Right lobe of liver (tissue), 4 donors: ENCODE data around the gene ARID3B.

Experiments used
- POLR2A ChIP-seq: fragments of 450-650 bp; IDR thresholded peaks from one replicate; pipeline ENCODE4 v1.6.1; 2017; ENCODE audit warnings: antibody characterized with exemption, mild to moderate bottlenecking
- TF ChIP-seq, protein P1 (sequence below), 4 donors: fragments of 200-600 bp in 3 of 4; fragments of 450-650 bp in 1 of 4; IDR thresholded peaks; one replicate each; pipeline versions ENCODE4 v1.5.1 to v1.8.0; 2016 to 2022; ENCODE audit warnings: antibody characterized with exemption in 4 of 4, mild to moderate bottlenecking in 2 of 4
- donor health status: DM: no; HTN: no; CAD: no.
- donor health status: DM: no; HTN: no; CAD: no.
- donor health status: DM: no; HTN: yes; CAD: no.

DNA sequence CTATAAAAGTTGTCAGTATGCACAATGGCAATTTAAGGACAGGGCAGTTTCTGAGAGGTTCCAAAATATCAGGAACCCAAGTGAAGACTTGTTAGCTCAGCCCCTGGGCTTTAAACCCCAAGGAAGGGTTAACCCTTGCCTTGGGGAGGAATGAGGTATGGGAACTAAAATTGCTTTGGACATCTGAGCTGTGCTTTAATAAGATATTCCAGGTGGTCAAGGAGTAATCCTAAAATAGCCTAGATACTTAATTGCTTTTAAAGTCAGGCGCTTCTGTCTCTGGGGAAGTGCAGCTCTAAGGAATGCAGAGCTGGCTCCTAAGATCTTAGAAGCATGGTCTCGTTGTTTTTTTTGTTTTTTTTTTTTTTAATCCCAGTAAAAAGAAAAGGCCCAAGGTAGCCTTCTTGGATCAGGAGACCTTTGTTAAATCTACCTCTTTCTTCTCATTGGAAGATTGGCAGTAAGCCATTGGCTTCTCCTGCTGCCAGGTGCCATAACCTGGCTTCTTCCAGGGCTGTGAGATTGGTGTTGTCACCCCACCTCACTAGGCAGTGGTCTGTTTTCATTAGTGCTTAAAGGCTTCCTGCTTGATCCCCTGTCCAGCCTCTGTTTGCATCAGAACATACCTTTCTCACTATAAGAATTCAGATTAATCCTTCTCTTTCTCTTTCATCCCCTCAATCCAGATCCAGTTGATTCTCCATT lies 24.5 kb downstream of the ARID3B start:
- TF ChIP-seq POLR2A = no peak
- TF ChIP-seq, protein P1, sequence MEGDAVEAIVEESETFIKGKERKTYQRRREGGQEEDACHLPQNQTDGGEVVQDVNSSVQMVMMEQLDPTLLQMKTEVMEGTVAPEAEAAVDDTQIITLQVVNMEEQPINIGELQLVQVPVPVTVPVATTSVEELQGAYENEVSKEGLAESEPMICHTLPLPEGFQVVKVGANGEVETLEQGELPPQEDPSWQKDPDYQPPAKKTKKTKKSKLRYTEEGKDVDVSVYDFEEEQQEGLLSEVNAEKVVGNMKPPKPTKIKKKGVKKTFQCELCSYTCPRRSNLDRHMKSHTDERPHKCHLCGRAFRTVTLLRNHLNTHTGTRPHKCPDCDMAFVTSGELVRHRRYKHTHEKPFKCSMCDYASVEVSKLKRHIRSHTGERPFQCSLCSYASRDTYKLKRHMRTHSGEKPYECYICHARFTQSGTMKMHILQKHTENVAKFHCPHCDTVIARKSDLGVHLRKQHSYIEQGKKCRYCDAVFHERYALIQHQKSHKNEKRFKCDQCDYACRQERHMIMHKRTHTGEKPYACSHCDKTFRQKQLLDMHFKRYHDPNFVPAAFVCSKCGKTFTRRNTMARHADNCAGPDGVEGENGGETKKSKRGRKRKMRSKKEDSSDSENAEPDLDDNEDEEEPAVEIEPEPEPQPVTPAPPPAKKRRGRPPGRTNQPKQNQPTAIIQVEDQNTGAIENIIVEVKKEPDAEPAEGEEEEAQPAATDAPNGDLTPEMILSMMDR (IDR thresholded peaks at IDR 0.05) = no peak
